HG02884 (cell line): Measurements from ENCODE around the gene TAS2R1.
"Not testable (repeated sequence)": the region's sequence is repeated elsewhere in the genome, so short reads cannot be mapped to it uniquely, and the experiment has no call there.

ENCODE experiments used
- ATAC-seq: cut with Tn5 transposase; IDR thresholded peaks from one replicate; pipeline ENCODE4 v1.9.1; 2021; ENCODE audit warnings: mild to moderate bottlenecking, moderate library complexity; ENCODE audit not compliant: unreplicated experiment

Gene TAS2R1

DNA sequence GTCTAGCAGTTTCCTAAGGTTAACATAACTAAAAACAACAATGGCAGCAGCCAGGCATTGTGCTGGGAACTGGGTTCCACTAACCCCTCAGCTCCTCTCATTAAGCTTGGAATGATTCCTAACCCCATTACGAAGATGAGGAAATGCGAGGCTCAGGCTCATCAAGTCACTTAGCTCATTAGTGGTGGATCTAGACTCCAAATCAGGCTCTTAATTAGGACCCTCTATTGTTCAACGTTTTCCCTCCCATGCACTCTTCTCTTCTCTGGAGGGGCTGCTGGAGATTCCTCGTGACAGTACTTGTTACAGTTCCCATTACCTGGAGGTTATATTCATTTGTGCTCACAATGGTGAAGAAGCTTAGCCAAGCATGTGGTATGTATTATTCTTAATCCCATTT is 6.5 kb downstream of the TAS2R1 start:
- ATAC-seq, result no peak

DNA sequence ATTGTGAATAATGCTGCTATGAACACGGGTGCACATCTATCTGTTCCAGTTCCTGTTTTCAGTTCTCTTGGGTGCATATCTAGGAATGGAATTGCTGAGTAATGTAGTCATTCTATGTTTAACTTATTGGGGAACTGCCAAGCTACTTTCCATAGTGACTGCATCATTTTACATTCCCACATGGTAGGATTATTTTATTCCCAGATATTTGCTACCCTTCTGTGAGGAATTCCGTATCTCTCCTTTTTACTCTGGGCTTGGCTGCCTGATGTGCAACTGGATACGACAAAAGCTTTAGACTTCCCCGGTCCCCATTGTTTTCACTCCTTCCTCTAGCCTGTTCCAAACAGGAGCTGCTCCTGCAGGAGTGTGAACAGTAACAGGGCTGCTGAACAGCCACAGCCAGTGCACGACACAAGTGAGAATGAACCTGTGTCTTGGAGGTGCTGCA is 7.2 kb downstream of the TAS2R1 start:
- no peak for ATAC-seq

DNA sequence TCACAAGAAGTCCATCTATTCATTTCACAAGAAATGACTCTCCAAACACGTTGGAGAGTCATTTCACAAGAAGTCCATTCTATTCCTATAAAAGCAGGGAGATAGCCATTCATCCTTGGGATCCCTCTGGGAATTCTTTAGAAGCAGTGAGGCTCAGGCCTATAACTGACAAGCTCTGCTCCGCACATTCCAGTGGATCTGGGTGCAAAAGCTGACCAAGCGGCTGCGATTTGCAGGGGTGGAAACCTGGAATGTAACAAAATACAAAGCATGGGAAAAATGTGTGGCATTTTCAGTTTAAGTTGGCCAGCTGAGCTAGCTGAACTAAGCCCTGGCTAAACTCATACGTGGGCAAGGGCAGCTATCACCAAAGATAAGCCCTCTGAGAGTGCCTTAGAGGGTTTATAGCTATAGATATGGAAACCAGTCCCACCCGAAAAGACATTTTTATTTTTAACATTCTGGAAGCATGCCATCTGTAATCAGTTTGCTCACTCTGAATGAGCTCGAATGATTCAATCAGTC is 8.7 kb downstream of the TAS2R1 start:
- no peak for ATAC-seq

DNA sequence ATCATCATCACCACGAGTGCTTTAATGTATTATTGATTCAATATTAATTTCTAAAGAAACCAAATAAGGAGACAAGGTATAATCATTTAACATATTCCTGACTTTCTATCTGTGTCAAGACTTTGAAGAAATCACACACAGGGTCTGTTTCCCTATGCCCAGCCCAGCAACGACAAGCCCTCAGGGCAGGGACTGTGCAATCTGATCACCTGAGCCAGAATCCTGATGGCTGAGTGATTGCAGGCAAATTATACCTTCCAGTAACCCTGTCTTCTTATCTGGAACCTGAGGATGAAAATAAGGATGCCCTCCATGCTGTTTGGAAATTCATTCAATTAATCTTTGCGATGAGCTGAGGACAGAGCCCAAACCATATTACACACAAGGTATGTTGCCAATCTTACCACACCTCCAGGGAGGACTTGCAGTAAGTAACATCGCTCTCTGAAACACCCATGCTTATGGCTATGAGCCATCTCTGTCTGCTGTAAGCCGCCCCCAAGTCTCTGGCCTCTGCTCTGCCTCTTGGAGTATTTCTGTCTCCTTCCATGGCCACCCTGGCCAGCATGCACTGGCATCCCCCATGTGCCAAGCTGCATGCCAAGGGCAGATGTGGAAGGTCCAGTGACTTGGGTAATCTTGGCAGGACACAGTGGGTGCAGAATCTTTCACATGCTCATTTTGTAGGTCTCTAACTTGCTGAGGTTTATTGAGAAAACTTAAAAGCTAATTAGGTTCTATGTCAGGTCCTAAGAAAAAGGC is 10.6 kb downstream of the TAS2R1 start:
- no peak for ATAC-seq

DNA sequence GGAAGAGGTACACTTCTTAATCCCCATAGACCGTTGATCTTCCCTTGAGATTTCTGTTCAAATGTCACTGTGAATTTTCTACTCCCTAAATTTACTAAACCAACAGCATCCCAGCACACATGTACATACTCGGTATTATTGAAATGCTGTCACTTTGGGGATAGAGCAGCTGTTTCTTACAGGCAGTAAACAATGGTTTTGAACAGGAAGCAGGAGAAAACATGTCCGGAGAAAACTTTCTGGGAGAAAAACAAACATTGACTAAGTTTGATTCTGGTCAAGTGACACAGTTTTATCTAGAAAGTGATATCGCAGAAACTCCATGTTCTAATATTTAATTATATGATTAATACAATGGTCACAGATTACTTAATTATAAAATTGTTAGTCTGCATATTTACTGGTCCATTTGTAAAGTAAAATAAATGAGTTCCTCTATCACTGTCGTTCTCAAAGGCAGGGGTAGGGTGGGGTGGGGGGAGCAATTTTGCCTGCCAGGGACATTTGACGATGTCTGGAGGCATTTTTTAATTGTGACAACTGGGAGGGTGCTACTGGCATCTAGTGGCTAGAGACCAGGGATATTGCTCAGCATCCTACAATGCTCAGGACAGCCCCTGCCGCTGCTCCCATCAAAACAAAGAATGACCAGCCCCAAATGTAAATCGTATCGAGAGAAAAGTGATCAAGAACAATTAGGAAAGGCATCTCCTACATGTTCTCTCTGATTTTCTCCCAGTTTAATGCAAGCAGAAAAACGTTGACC is 12.2 kb downstream of the TAS2R1 start:
- ATAC-seq, result no peak

DNA sequence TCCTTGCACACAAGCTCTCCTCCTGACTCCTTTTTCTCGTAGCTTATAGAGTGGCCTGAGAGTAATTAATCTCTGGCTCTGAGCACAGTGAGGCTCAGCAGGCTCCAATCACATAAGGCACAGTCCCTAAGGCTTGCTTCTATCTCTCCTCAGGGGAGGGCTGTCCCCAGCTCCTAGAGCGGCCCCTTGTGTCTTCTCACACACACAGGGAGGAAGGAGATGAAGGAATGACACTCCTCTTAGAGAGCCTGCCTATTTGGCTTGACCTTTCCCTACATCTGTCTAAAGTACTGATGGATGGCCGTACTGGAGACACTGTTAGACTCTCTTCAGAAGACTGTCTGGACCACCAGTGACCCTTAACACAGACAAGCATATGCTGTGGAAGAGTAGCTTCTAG is 12.9 kb downstream of the TAS2R1 start:
- no peak for ATAC-seq

DNA sequence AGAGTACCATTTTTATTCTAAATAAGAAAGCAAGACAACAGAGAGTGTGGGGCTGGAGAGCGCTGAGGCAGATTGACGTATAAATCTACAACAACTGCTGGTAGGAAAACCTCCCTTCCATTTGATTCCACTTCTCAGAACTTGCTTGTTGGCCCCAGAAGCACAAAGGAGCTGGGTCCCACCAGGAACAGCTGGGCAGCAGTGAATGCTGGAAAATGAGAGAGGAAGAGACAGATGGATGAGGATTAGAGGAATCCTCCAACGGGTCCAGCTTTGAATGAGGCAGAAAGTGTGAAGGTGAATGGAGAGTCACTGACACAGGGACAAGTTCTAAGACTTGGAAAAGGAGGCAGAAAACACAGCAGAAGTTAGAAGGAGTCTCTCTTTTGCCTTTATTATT is 14.8 kb downstream of the TAS2R1 start:
- ATAC-seq, result no peak

DNA sequence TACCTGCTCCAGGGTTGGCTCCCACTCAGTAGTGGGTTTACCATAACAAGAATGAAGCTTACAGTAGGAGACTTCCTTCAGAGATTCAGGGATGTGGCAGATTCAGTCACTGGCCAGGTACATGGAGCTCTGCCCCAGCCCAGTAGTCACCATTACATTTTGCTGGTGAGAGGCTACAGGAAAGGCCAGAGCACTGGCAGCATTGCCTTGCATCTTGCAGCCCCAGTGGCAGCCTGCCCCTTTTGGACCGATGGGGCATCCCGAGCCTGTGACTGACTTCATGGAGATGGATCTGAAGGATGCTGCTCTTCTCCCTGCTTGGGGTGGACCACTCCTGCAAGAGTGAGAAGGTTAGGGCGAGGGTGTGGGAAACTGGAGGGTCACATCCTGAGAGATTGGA is 16.8 kb downstream of the TAS2R1 start:
- no peak for ATAC-seq

DNA sequence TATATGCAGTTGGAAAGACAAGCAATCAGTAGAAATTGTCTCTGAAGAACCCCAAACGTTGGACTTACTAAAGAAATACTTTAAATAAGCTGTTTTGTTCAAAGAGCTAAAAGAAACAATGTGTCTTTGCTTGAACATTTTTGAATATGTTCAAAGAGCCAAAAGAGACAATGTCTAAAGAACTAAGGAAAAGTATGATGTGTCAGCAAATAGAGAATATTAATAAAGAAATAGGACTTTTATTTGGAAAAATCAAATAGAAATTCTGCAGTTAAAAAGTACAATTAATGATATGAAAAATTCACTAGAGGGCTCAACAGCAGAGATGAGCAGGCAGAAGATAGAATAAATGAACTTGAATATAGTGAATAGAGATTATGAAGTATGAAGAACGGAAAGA is 19.2 kb downstream of the TAS2R1 start:
- ATAC-seq, result no peak

DNA sequence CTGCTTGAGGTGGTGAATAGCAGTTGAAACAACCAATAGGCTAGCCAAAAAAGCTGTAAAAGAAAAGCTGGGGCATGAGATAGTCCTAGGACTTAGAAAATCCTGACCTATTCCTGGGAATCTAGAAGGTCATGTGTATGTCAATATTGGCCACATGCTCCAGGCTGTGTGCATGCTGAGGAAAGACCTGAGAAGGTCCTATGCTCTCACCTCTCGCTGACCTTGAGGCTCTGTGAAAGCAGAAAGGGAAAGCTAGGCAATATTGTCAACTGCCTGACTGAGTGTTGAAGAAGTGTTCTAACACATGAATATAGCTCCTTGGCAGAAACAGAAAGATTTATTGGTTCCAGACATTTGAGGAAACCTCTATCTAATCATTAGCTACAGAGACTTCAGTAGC is 19.8 kb downstream of the TAS2R1 start:
- no peak for ATAC-seq

DNA sequence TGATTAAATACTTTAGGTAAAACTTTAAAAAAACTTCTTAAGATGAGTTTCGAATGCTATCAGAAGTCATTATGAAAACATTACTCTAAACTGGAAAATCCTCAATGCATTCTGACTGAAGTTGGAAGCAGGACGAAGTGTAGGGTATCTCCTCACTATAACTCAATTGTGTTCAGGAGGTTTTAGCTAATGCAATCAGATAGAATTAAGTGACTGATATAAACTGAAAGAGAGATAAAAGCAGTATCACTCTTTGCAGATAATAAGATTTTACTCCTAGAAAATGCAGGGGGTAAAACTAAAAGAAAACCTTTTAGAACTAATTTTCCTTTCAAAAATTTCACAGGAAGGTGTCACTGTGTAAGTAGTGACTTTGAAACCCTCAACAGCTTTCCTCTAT is 22.1 kb downstream of the TAS2R1 start:
- no peak for ATAC-seq

DNA sequence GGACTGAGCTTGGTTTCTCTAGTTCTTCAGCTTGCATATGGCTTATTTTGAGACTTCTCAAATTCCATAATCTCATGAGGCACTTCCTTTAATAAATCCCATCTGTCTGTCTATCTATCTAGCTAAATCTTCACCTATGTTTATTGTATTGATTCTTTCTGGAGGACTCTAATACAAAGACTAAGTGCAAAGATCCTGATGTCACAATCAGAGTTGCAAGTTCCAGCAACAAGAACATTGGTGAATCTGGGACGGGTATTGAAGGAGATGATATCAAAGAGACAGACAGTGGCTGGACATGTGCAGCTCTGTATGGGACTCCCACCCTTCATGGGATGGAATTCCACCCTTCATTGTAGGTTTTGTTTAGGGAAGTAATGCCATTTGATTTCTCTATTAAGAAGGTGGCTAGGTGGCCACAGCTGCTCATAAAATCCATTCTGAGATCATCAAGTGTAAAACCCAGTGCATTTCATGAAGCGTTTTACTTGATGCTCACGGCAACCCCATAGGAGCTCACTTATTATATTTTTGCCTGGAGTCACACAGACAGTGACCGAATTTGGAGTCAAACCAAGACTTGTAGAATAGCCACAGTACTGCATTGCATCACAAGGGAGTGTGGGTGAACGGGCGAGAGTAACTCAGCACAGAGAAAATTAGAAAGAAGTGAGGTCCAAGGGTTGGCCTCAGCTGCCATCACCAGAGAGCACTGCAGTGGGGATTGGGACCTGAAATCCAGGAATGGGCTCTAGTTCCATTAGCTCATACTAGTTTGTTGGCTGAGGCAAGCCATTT is 24.9 kb downstream of the TAS2R1 start:
- no peak for ATAC-seq

DNA sequence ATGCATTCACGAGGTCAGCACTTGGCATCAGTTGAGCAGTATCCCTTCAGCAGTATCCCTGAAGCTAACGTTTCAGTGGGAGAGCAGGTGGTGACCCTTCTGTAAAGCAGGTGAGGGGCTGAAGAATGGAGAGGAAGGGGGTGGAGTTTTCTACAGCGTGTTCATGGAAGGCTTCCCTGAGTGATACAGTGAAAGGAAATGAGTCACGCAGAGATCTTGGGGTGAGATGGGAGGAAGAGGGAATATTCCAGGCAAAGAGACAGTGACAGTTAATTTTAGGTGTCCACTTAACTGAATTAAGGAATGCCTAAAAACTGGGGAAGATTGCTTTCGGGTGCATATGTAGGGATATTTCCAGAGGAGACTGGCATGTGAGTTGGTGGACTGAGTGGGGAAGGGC is 25.7 kb downstream of the TAS2R1 start:
- ATAC-seq, result no peak

DNA sequence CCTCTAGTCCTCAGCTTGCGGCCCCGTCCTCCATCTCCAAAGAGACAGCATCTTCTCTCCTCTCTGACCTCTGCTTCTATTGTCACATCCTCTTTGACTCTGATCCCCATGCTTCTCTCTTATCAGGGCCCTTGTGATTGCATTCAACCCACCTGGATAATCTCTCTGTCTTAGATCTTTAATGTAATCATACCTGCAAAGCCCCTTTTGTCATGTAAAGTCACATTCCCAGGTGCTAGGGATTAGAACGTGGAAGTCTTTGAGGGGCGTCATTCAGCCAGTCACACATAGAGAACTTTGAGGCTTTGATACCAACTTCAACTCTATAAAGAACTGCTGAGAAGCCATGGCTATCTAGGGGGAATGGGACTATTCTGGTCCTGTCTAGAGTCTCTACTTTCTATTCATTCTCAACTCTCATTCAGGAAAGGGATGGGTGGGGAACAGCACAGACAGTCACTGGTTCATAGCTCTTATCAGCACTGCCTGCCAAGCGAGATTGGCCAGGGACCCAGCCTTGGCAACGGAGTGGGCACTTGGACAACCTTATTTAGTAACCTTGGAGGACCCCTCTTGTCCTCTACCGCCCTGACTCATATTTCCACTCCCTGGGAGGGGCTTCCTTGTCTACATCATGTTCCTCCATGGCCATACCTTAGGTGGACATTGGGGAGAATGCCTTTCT is 29.0 kb downstream of the TAS2R1 start:
- no peak for ATAC-seq

DNA sequence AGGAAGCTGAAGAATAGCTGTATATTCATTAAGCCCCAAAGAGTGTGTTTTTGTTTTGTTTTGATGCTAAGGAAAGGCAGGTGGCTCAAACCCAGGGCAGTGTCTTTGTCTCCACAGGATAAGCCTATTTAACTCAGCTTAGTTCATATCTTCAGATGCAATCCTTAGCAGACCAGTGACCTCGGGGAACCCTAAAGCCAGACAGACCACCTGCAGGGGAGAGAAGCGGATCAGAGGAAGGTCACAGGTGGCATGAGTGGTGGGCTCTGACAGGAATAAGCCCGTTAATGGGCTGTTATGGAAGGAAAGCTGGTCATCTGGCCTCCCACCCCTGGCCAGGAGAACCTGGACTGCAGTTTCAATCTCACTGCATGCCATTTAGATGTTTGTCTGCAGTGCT is 30.8 kb downstream of the TAS2R1 start:
- ATAC-seq, result no peak

DNA sequence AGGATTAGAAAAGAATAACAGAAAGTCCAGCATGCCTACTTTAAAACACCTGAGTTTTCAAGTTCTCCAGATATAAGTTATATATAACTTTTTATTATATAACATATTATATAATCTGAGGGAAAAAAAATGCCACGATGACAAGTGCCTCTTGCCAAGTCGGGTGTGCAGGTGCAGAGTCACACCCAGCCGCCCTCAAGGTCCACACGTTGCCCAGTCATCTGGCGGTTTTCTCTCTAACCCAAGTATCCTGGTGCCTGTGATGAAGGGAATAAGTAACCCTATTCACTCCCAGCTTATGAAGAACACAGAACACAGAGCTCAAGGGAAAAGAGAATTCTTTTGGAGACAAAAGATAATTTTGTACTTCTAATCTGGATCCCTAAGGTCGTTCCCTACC is 31.8 kb downstream of the TAS2R1 start:
- ATAC-seq, result not testable (repeated sequence)

DNA sequence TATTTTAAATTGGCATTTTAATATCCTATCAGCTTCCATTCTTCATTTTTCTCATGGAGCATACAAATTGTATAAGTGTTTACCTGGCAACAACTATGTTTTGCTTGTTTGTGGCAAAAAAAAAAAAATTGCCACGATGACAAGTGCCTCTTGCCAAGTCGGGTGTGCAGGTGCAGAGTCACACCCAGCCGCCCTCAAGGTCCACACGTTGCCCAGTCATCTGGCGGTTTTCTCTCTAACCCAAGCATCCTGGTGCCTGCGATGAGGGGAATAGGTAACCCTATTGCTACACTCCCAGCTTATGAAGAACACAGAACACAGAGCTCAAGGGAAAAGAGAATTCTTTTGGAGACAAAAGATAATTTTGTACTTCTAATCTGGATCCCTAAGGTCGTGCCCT is 32.8 kb downstream of the TAS2R1 start:
- not testable (repeated sequence) for ATAC-seq

DNA sequence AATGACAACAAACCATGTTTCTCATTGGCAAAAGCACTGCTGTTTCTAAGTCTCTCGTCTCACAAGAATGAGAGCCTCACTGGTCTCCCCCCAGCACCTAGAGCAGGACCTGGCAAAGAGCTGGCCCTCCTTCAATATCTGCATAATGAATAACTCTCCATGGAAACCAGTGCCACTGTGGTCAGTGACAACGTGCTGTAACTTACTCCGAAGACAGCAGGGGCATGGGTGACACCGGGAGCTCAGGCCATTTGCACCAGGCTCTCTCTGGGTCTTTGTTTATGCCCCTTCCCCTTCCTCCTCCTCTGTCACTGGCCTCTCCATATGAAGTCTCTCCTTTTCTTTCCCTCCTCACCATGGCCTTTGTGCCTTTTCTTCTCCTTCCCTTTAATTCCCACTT is 33.3 kb downstream of the TAS2R1 start:
- ATAC-seq, result no peak

DNA sequence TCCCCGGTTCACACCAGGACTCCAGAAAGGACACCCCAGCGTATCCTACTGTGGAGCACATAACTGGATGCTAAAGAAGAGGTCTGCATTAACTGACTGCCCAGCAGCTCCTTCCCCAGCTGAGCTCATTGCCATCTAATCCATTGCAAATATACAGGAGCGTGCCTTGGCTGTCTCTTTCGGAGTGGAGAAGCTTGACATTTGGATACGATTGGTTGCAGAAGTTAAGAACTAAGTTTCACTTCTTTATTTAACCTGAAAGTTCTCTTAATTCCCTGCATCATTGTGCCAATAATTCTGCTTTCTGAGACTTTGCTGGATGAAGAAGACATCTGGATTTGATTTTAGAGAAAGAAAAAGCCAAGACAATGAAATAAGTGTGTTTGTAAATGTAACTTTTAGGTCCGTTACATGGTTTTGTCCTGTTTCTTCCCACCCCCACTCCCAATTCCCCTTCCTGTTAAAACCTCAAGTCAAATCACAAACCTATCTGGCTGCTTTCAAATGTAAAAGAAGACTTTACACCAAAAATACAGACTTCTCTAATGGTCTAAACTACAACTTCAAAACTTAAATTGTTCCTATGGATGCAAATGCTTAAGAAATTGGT is 33.9 kb downstream of the TAS2R1 start:
- ATAC-seq, result no peak

DNA sequence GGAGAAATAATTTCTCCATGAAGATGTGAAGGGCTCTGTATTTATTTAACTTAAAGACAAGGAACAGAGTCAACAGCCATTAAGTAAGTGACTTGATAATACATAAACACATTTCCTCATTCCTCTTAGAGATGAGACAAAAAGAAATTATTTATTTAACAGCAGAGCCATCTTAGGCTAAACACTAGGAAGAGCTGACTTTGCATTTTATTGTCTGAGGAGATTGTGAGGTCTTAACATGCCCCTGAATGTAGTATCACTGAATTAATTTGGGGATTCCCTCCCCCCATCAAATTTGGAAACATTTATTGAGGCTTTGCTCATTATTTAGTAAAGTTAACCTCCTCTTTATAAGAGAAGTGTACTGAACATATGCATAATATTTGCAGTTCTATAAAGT is 35.2 kb downstream of the TAS2R1 start:
- no peak for ATAC-seq
